ENCODE measurements around the gene TTC28. TPM values are rescaled to one million over a fixed set of nuclear protein-coding genes. Genes with fewer than 3 reads are reported as not detected.
"Not testable (repeated sequence)": the region's sequence is repeated elsewhere in the genome, so short reads cannot be mapped to it uniquely, and the experiment has no call there.

Gene TTC28
- total RNA-seq, 2 experiments from 2014 or later: 0.71 to 0.97 TPM

DNA sequence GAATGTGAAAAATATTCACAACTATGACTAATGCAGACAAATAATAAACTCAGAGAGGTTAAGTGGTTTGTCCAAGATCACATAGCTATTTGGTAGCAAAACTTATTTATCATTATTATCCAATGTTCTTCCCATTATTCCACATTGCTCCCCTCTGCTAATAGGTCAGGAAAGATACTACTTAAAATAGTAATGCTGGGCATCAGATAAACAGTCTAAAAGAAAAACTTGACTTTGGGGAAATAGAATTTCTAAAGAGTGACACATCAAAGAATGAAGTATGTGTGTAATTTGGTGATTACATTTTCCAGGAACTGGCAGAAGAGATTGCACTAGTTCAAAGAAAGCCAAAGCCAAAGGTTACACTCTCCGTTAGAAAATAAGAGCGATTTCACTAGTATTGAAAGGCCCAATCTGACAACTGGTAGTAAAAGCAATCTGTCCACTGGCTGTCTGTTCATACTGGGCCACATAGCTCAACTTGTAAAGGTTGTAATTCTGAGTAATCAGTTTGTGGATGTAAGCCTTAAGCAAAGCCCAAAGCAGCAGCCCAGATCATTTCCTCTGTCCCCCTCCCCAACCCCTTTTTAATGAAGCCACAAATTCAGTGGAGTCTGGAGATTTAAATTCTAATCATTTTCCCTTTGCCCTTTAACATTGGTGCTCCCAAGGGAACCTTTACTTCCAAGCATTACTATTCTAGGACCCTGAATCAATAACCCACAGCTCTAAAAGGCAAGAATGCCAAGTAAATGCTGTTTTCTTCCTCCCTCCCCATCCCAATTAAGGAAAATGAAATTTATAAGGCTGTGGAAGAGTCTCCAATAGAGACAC lies 283.5 kb downstream of the TTC28 start:
- H3K27ac Mint-ChIP-seq: peak overlapping the region; percentile 78
- H3K36me3 Mint-ChIP-seq: peaks cover 2% of the 10 kb centered on the region
- peak; percentile 90 for ATAC-seq (ENCODE audit: low read depth)
- no peak for DNase-seq
- peaks cover 2% of the 10 kb centered on the region for H3K9me3 Mint-ChIP-seq
- peak overlapping the region; percentile 62 for H3K4me3 Mint-ChIP-seq
- H3K4me1 Mint-ChIP-seq: peaks cover 26% of the 10 kb centered on the region
- POLR2A ChIA-PET: interaction anchor here (1.1 kb wide), 1 partner anchor 21 kb away, joined by 4 read pairs; no protein-coding TSS in a partner anchor
- H3K27me3 Mint-ChIP-seq: no peaks in the 10 kb centered on the region

DNA sequence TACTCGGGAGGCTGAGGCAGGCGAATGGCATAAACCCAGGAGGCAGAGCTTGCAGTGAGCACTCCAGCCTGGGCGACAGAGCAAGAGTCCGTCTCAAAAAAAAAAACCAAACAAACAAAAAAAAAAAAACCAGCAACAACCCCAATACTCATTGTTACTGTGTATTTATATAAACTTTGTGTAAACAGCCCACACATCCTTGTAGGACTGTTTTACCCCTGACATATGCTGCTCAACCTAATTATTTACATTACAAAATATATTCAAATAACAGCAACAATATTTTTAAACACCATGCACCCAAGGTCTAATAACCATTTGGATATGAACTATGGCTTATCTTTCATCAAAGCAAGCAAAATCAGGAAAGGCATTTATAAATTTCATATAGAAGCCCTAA lies 284.1 kb downstream of the TTC28 start:
- peak overlapping the region; percentile 78 for H3K27ac Mint-ChIP-seq
- ATAC-seq (ENCODE audit: low read depth): no peak
- H3K27me3 Mint-ChIP-seq: no peaks in the 10 kb centered on the region
- H3K36me3 Mint-ChIP-seq: peaks cover 2% of the 10 kb centered on the region
- POLR2A ChIA-PET: no interaction called here
- no peak for DNase-seq
- peaks cover 26% of the 10 kb centered on the region for H3K4me1 Mint-ChIP-seq
- peaks cover 2% of the 10 kb centered on the region for H3K9me3 Mint-ChIP-seq
- H3K4me3 Mint-ChIP-seq: no peak overlapping the region

DNA sequence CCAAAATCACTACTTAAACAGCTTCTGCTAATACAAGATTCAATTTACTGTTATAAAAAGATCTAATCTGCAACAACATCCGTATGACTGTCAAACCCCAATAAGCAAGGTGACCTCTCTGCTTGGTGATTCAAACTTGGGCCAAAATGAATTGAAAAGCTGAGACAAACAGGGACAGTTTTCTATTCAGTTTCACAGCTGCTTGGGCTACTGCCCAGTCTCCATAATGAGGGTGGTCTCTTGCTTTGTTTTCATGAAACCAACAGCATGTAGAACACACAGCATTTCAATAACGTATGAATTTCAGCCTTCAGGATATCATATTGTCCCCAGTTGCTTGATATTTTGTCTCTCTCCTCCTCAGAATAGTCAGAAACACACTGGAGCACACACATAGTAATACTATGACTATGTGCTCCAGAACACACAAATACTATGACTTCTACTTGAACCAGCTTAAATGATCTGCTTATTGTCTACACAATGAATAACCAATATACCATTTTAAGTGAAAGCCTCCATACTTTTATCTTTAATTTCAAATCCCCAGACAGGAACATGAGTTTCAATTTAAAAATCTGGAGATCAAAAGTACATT lies 285.0 kb downstream of the TTC28 start:
- POLR2A ChIA-PET: no interaction called here
- no peak for ATAC-seq (ENCODE audit: low read depth)
- Mint-ChIP-seq H3K4me3 (no peak overlapping the region), H3K4me1 (peaks cover 26% of the 10 kb centered on the region), H3K36me3 (peaks cover 2% of the 10 kb centered on the region), H3K27me3 (no peaks in the 10 kb centered on the region), H3K9me3 (peaks cover 2% of the 10 kb centered on the region), H3K27ac (no peak overlapping the region)
- DNase-seq: no peak

DNA sequence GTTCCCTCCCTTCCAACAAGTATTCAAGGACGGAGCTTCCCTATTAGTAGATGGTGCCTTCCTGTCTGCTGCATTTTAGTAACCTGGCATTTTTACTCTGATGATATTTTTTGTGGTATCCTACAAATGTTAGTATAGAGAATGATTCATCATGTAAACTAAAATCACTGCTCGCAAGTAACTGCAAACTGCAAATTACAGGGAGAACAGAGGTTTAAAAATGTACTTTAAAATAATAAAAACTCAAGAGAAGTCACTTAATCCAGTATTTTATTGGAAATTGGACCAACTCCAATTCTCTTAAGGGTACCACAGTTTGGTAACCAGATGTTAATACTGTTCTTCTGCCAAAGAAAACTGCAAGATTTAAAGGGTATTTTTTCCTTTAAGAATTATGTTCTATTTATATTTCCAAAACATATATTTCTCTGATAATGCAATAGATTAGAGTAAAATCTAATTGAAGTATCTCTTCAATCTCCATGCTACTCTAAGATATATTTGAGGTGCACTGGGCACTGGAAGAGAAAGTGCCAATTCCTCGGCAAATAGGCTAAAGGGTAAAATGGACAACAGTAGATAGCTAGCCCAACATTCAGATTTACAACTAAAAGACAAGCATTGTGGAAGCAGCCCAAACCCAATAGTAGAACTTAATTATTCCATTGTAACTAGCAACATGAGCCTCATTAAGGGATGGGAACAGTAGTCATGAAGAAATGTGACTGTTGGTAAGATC lies 298.0 kb downstream of the TTC28 start:
- Mint-ChIP-seq H3K27ac (no peak overlapping the region), H3K27me3 (no peaks in the 10 kb centered on the region), H3K36me3 (peaks cover 6% of the 10 kb centered on the region), H3K4me3 (no peak overlapping the region), H3K9me3 (peaks cover 5% of the 10 kb centered on the region), H3K4me1 (peaks cover 6% of the 10 kb centered on the region)
- DNase-seq (no peak), ATAC-seq (ENCODE audit: low read depth) (no peak)
- POLR2A ChIA-PET: no interaction called here

DNA sequence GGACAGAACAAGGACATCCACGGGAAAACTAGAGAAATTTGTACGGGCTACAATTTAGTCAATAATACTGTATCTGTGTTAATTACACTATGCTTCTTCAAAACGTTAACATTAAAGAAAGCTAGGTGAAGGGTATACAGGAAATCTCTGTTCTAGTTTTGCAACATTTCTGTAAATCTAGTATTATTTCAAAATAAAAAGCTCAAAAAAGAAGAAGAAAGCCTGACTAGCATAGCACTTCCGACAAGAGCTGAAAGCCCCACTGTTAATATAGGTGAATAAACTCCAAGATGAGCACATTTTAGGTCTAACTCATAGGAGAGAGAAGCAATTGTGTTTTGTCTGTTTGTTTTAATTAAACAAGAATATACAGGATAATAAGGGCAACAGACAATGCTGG lies 299.7 kb downstream of the TTC28 start:
- DNase-seq (no peak), ATAC-seq (ENCODE audit: low read depth) (no peak)
- Mint-ChIP-seq H3K4me3 (no peak overlapping the region), H3K27ac (no peak overlapping the region), H3K36me3 (peaks cover 6% of the 10 kb centered on the region), H3K27me3 (no peaks in the 10 kb centered on the region), H3K4me1 (peaks cover 10% of the 10 kb centered on the region), H3K9me3 (peaks cover 4% of the 10 kb centered on the region)
- POLR2A ChIA-PET: no interaction called here

DNA sequence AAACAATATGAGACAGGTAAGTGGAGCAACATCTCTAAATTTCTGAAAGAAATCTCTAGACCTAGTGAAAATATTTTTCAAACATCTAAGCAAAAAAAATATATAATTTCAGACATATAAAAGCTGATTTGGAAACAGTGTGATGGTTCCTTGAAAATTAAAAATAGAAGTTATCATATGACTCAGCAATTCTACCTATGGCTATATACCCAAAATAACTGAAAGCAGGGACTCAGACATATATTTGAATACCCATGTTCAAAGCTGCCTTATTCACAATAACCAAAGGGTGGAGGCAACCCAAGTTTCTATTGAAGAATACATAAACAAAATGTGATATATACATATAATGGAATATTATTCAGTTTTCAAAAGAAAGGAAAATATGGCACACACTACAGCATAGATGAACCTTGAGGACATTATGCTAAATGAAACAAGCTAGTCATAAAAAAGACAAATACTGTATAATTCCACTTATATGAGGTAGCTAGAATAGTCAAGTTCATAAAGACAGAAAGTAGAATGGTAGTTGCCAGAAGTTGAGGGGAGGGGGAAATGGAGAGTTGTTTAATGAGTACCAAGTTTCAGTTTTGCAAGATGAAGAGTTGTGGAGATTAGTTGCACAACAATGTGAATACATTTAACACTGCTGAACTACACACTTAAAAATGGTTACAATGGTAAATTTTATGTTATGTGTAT lies 300.4 kb downstream of the TTC28 start:
- POLR2A ChIA-PET: no interaction called here
- ATAC-seq (ENCODE audit: low read depth): no peak
- DNase-seq: no peak
- Mint-ChIP-seq H3K4me1 (peaks cover 12% of the 10 kb centered on the region), H3K27ac (no peak overlapping the region), H3K36me3 (peaks cover 6% of the 10 kb centered on the region), H3K9me3 (peaks cover 4% of the 10 kb centered on the region), H3K4me3 (no peak overlapping the region), H3K27me3 (no peaks in the 10 kb centered on the region)

DNA sequence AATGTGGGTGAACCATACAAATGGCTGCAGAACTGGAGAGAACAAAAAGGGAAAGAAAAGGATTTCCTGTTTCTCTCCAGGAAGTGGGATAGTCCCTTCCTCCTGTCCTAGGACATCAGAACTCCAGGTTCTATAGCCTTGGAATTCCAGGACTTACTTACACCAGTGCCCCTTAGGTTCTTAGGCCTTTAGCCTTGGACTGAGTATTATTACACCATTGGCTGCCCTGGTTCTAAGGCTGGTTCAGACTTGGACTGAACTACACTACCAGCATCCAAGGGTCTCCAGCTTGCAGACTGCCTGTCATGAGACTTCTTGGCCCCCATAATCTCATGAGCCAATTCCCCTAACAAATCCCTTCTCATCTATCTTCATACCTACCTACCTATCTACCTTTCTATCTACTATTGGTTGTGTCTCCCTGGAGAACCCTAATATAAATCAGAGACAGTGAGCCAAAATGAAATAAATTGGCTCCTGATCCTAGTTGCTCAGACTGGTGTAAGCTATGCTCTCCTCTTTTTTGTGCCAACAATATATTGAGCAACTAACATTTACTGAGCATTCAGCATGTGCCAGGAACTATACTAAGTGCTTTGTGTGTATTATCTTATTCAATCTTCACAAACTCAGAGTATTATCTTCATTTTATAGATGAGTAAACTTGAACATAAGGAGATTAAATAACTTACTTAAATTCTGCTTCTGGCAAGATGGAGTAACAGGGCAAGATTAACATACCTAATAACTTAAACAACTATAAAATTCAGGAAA lies 303.7 kb downstream of the TTC28 start:
- Mint-ChIP-seq H3K27ac (no peak overlapping the region), H3K4me3 (no peak overlapping the region), H3K36me3 (peaks cover 4% of the 10 kb centered on the region), H3K9me3 (no peaks in the 10 kb centered on the region), H3K4me1 (peaks cover 21% of the 10 kb centered on the region), H3K27me3 (no peaks in the 10 kb centered on the region)
- DNase-seq (no peak), ATAC-seq (ENCODE audit: low read depth) (no peak)
- POLR2A ChIA-PET: interaction anchor here (1.4 kb wide), 1 partner anchor 21 kb away, joined by 4 read pairs; no protein-coding TSS in a partner anchor

DNA sequence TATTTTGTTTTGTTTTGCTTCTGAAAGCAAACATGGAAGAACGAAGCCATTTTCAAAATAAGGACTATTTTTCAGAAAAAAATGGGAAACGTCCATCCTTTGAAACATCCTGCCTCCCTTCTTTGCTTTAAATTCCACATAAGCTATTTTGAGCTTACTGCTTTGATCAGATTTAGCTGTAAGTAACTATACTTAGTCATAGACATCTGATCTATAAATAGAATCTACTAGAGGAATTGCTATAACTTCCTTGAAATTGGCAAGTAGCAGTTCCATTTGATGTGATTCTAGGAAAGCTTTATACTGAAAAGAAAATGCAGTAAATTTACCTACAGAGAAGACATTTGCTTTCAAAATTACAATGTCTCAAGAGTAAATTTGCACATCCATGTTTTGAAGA lies 305.8 kb downstream of the TTC28 start:
- peaks cover 5% of the 10 kb centered on the region for H3K36me3 Mint-ChIP-seq
- H3K27ac Mint-ChIP-seq: peak overlapping the region; percentile 34
- POLR2A ChIA-PET: interaction anchor here (1.2 kb wide), 1 partner anchor 69 kb away, joined by 3 read pairs; no protein-coding TSS in a partner anchor
- no peaks in the 10 kb centered on the region for H3K27me3 Mint-ChIP-seq
- no peak for DNase-seq
- peaks cover 33% of the 10 kb centered on the region for H3K4me1 Mint-ChIP-seq
- H3K9me3 Mint-ChIP-seq: peaks cover 2% of the 10 kb centered on the region
- ATAC-seq (ENCODE audit: low read depth): peak; percentile 29
- peak overlapping the region; percentile 56 for H3K4me3 Mint-ChIP-seq

DNA sequence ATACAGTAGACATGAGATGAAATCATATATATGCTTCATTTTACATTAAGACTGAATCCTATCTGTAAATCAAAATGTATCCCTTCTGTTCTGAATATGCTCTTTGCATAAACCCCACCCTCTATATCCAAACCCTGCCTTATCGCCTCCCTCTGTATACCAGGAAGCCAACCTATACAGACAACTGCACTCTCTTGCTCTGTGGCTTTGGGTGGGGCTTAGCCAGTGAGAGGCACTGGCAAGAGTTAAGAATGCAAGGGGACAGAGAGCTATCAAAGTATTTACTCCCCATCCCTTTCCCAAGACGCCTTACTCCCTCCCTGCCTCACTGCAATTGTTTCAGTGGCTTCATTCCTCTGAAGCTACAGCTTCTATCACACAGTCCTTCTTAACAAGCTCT lies 309.8 kb downstream of the TTC28 start:
- Mint-ChIP-seq H3K36me3 (peaks cover 4% of the 10 kb centered on the region), H3K27ac (peak overlapping the region; percentile 75), H3K27me3 (no peaks in the 10 kb centered on the region), H3K4me1 (peaks cover 26% of the 10 kb centered on the region), H3K4me3 (peak overlapping the region; percentile 34), H3K9me3 (peaks cover 3% of the 10 kb centered on the region)
- peak; percentile 38 for DNase-seq
- peak; percentile 100 for ATAC-seq (ENCODE audit: low read depth)
- POLR2A ChIA-PET: no interaction called here

DNA sequence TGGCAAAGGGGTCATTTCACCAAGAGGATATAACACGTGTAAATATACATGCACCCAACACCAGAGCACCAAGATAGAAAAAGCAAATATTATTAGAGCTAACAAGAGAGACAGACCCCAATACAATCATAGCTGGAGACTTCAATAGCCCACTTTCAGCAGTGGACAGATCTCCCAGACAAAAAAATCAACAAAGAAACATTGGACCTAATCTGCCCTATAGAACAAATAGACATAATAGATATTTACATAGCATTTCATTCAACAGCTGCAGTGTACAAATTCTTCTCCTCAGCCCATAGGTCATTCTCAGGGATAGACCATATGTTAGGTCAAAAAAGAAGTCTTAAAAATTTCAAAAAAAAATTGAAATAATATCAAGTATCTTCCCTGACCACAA lies 312.8 kb downstream of the TTC28 start:
- DNase-seq: no peak
- POLR2A ChIA-PET: no interaction called here
- peaks cover 11% of the 10 kb centered on the region for H3K36me3 Mint-ChIP-seq
- H3K27me3 Mint-ChIP-seq: no peaks in the 10 kb centered on the region
- H3K4me1 Mint-ChIP-seq: peaks cover 15% of the 10 kb centered on the region
- no peak overlapping the region for H3K4me3 Mint-ChIP-seq
- no peak overlapping the region for H3K27ac Mint-ChIP-seq
- peaks cover 23% of the 10 kb centered on the region for H3K9me3 Mint-ChIP-seq
- no peak for ATAC-seq (ENCODE audit: low read depth)

DNA sequence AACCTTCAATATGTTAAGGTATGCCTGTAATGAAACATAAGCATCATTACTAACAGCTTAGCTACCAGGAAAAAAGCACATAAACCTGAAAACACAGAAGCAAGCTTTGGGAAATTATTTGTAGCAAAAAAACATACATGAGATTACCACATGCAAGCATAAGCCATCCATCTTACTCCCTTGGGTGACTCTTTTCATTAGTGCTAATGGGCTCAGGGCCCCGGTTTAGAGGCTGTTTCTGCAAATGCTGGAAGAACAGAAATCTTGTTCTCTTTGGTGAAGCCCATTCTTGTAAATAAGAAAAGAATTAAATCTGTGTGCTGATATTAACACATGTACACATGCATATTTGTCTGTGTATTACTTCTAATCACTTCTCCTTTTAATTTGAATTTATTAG lies 314.3 kb downstream of the TTC28 start:
- POLR2A ChIA-PET: no interaction called here
- DNase-seq: no peak
- Mint-ChIP-seq H3K4me3 (no peak overlapping the region), H3K36me3 (peaks cover 17% of the 10 kb centered on the region), H3K4me1 (peaks cover 15% of the 10 kb centered on the region), H3K27me3 (no peaks in the 10 kb centered on the region), H3K27ac (no peak overlapping the region), H3K9me3 (peaks cover 28% of the 10 kb centered on the region)
- ATAC-seq (ENCODE audit: low read depth): no peak

DNA sequence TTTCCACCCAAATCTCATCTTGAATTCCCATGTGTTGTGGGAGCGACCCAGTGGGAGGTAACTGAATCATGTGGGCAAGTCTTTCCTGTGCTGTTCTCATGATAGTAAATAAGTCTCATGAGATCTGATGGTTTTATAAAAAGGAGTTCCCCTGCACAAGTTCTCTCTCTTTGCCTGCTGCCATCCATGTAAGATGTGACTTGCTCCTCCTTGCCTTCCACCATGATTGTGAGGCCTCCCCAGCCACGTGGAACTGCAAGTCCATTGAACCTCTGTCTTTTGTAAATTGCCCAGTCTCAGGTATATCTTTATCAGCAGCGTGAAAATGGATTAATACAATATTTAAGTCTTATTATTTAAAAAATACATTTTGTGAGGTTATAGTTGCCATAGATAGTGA lies 315.5 kb downstream of the TTC28 start:
- Mint-ChIP-seq H3K9me3 (peaks cover 28% of the 10 kb centered on the region), H3K36me3 (peaks cover 17% of the 10 kb centered on the region)
- H3K27ac Mint-ChIP-seq; H3K4me3 Mint-ChIP-seq; H3K4me1 Mint-ChIP-seq; DNase-seq; H3K27me3 Mint-ChIP-seq; POLR2A ChIA-PET; ATAC-seq (ENCODE audit: low read depth): not testable (repeated sequence)

Measured in activated naive CD8-positive, alpha-beta T cell treated with anti-CD3 and anti-CD28 coated beads, Interleukin-2, amount 10 ng/mL, durations not matched to agents 7 days and 5 days (primary cell).